ENCODE data around the gene TRAM2. TPM values are rescaled to one million over a fixed set of nuclear protein-coding genes. Genes with fewer than 3 reads are reported as not detected.

TRAM2 gene
- total RNA-seq, 1 experiment from 2014 or later = 21.3 TPM

DNA sequence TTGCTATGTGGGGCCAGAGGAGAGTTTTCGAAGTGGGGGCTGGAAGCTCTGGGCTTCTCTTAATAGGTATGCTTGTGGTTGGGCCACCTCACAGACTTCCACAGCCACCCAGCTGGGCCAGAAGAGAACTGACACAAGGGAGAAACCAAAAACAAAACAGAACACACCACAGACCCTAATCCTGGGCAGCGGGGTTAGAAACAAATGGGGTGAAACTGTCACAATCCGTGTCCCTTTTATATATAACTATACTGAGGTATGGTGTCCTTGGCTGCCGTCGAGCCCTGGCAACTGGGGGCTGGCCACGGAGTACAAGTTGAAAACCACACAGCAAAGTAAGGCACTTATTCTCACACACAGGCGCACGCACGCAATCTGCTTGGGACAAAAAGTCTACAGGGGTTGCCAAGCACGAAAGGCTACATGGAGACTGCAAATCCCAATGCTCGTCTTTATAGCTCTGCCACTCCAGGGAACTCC lies 78.3 kb downstream of the TRAM2 start:
- H3K9me3 ChIP-seq (ENCODE audit: control insufficient read depth in 1 of 2, insufficient read depth in 1 of 2, low read depth in 1 of 2, low read length in 2 of 2) = no peaks in the 10 kb centered on the region
- ChIA-PET RAD21 (ENCODE audit: low non-redundant PET in 1 of 2, low total read pairs in 2 of 2, uncharacterized antibody in 2 of 2, unreplicated experiment in 2 of 2) (no interaction called here), POLR2A (no interaction called here), CTCF (no interaction called here)
- ATAC-seq = no peak
- H3K36me3 ChIP-seq (ENCODE audit: control insufficient read depth in 1 of 2, insufficient read depth in 2 of 2, low read length in 2 of 2) = peaks cover 3 to 8% of the 10 kb centered on the region in 2 experiments; a peak in 2 of 4 replicates
- H3K4me3 ChIP-seq (replicated peaks in 1 of 2; ENCODE audit: low read depth in 1 of 2, low read length in 2 of 2) = no peak overlapping the region
- H4K20me1 ChIP-seq (ENCODE audit: insufficient read depth) = no peaks in the 10 kb centered on the region
- H3K27ac ChIP-seq (ENCODE audit: low read depth, low read length) = no peak overlapping the region
- no peak for DNase-seq (ENCODE audit: low read depth, low spot score)
- no peaks in the 10 kb centered on the region for H3K27me3 ChIP-seq (ENCODE audit: insufficient read depth, low read length)
- no peaks in the 10 kb centered on the region for H3K9me2 ChIP-seq (ENCODE audit: insufficient read depth)
- intact Hi-C loops (cut with micrococcal nuclease) = no loop called here
- H3K79me2 ChIP-seq (ENCODE audit: insufficient read depth, low read length) = no peaks in the 10 kb centered on the region
- no TSS peak for BruUV-seq (replicated peaks)
- no peak overlapping the region for H2AFZ ChIP-seq (ENCODE audit: low read depth, low read length, poor library complexity, severe bottlenecking)
- H3K9ac ChIP-seq (ENCODE audit: low read length) = no peak overlapping the region
- TF ChIP-seq, protein P1, sequence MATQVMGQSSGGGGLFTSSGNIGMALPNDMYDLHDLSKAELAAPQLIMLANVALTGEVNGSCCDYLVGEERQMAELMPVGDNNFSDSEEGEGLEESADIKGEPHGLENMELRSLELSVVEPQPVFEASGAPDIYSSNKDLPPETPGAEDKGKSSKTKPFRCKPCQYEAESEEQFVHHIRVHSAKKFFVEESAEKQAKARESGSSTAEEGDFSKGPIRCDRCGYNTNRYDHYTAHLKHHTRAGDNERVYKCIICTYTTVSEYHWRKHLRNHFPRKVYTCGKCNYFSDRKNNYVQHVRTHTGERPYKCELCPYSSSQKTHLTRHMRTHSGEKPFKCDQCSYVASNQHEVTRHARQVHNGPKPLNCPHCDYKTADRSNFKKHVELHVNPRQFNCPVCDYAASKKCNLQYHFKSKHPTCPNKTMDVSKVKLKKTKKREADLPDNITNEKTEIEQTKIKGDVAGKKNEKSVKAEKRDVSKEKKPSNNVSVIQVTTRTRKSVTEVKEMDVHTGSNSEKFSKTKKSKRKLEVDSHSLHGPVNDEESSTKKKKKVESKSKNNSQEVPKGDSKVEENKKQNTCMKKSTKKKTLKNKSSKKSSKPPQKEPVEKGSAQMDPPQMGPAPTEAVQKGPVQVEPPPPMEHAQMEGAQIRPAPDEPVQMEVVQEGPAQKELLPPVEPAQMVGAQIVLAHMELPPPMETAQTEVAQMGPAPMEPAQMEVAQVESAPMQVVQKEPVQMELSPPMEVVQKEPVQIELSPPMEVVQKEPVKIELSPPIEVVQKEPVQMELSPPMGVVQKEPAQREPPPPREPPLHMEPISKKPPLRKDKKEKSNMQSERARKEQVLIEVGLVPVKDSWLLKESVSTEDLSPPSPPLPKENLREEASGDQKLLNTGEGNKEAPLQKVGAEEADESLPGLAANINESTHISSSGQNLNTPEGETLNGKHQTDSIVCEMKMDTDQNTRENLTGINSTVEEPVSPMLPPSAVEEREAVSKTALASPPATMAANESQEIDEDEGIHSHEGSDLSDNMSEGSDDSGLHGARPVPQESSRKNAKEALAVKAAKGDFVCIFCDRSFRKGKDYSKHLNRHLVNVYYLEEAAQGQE (IDR thresholded peaks at IDR 0.05; ENCODE audit: low read depth) = no peak
- TF ChIP-seq YY1 (IDR thresholded peaks at IDR 0.05; ENCODE audit: extremely low read depth, insufficient replicate concordance, low read depth, low read length) (no peak), ZNF274 (IDR thresholded peaks at IDR 0.05; ENCODE audit: low read depth, low read length) (no peak), EZH2phosphoT487 (IDR thresholded peaks at IDR 0.05; ENCODE audit: borderline replicate concordance) (no peak), SP1 (IDR thresholded peaks at IDR 0.05; ENCODE audit: low read depth) (no peak), CEBPB (IDR thresholded peaks at IDR 0.05; ENCODE audit: low read depth) (no peak), CBX3 (IDR thresholded peaks at IDR 0.05; ENCODE audit: low read depth) (no peak), JUND (IDR thresholded peaks at IDR 0.05) (no peak), ZFX (IDR thresholded peaks at IDR 0.05) (no peak), POLR2AphosphoS5 (IDR thresholded peaks at IDR 0.05; ENCODE audit: low read depth, low read length) (no peak), ELF1 (IDR thresholded peaks at IDR 0.05; ENCODE audit: borderline replicate concordance, low read depth) (no peak), FOSL1 (IDR thresholded peaks at IDR 0.05; ENCODE audit: low read depth) (no peak), EZH2 (IDR thresholded peaks at IDR 0.05) (no peak), EGR1 (IDR thresholded peaks at IDR 0.05; ENCODE audit: low read depth) (no peak)
- TF ChIP-seq, protein P2, sequence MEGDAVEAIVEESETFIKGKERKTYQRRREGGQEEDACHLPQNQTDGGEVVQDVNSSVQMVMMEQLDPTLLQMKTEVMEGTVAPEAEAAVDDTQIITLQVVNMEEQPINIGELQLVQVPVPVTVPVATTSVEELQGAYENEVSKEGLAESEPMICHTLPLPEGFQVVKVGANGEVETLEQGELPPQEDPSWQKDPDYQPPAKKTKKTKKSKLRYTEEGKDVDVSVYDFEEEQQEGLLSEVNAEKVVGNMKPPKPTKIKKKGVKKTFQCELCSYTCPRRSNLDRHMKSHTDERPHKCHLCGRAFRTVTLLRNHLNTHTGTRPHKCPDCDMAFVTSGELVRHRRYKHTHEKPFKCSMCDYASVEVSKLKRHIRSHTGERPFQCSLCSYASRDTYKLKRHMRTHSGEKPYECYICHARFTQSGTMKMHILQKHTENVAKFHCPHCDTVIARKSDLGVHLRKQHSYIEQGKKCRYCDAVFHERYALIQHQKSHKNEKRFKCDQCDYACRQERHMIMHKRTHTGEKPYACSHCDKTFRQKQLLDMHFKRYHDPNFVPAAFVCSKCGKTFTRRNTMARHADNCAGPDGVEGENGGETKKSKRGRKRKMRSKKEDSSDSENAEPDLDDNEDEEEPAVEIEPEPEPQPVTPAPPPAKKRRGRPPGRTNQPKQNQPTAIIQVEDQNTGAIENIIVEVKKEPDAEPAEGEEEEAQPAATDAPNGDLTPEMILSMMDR (IDR thresholded peaks at IDR 0.05 in 2 of 3, conservative IDR thresholded peaks at IDR 0.05 in 1 of 3; ENCODE audit: borderline replicate concordance in 1 of 3, insufficient read depth in 1 of 3, low read depth in 2 of 3, low read length in 2 of 3) = no peak
- TF ChIP-seq, protein P3, sequence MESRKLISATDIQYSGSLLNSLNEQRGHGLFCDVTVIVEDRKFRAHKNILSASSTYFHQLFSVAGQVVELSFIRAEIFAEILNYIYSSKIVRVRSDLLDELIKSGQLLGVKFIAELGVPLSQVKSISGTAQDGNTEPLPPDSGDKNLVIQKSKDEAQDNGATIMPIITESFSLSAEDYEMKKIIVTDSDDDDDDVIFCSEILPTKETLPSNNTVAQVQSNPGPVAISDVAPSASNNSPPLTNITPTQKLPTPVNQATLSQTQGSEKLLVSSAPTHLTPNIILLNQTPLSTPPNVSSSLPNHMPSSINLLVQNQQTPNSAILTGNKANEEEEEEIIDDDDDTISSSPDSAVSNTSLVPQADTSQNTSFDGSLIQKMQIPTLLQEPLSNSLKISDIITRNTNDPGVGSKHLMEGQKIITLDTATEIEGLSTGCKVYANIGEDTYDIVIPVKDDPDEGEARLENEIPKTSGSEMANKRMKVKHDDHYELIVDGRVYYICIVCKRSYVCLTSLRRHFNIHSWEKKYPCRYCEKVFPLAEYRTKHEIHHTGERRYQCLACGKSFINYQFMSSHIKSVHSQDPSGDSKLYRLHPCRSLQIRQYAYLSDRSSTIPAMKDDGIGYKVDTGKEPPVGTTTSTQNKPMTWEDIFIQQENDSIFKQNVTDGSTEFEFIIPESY (IDR thresholded peaks at IDR 0.05; ENCODE audit: extremely low read depth, insufficient replicate concordance, low read length) = no peak
- TF ChIP-seq, protein P4, sequence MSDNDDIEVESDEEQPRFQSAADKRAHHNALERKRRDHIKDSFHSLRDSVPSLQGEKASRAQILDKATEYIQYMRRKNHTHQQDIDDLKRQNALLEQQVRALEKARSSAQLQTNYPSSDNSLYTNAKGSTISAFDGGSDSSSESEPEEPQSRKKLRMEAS (IDR thresholded peaks at IDR 0.05) = no peak
- TF ChIP-seq, protein P5, sequence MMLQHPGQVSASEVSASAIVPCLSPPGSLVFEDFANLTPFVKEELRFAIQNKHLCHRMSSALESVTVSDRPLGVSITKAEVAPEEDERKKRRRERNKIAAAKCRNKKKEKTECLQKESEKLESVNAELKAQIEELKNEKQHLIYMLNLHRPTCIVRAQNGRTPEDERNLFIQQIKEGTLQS (IDR thresholded peaks at IDR 0.05) = no peak
- peaks cover 10 to 13% of the 10 kb centered on the region in 2 experiments for H3K4me1 ChIP-seq (ENCODE audit: control insufficient read depth in 1 of 2, insufficient read depth in 2 of 2, low read length in 2 of 2)
- H3K4me2 ChIP-seq (ENCODE audit: low read length) = no peak overlapping the region
